H1 (cell line): Measurements from ENCODE around the gene GARNL3. TPM values are rescaled to one million over a fixed set of nuclear protein-coding genes. Genes with fewer than 3 reads are reported as not detected.

Experiments used
- polyA plus RNA-seq, 7 experiments: library from polyadenylated mRNA; depleted of rRNA in 3 of 7; stranded (reverse) in 5 of 7; unstranded in 2 of 7; fragments of >200 nt in 5 of 7; fragments of 200-250 nt in 2 of 7; gene quantifications; 1 replicate in 5 of 7; 2 replicates in 1 of 7; 4 replicates in 1 of 7; pipeline versions ENCODE4 v1.2.1 to v1.2.3, GENCODE V29; 2011 to 2013; ENCODE audit warnings: missing spikeins in 2 of 7, mixed read lengths in 2 of 7
- total RNA-seq: library from RNA; stranded (reverse); fragmentation: NEBNext Ultra II Directional; extraction: Animal tissue kit (Norgen Biotek cat#: 25700); gene quantifications from 2 replicates; pipeline ENCODE4 v1.2.1, GENCODE V29; 2021

GARNL3 gene
- total and polyA plus RNA-seq, 2 of the 8 experiments (the other 6 are each of a cell fraction or from before 2014, with no cell fraction given), result 6.5 to 18.3 TPM

Other genes with a start within 250 kb of the GARNL3 start
- gene ANGPTL2, start 142.1 kb upstream of the GARNL3 start, total RNA-seq, result 10.6 and 10.7 TPM in 2 replicates
- gene ANGPTL2, start 142.1 kb upstream of the GARNL3 start, polyA plus RNA-seq (2011; rRNA removed), result 5.9 and 9.0 TPM in 2 replicates
- 24.6 and 25.6 TPM in 2 replicates for gene SLC2A8, start 132.4 kb downstream of the GARNL3 start, total RNA-seq
- gene SLC2A8, start 132.4 kb downstream of the GARNL3 start, polyA plus RNA-seq (2011; rRNA removed), result 30.9 and 36.4 TPM in 2 replicates
- 7.4 and 7.6 TPM in 2 replicates for gene ZNF79, start 159.6 kb downstream of the GARNL3 start, total RNA-seq
- gene ZNF79, start 159.6 kb downstream of the GARNL3 start, polyA plus RNA-seq (2011; rRNA removed), result 2.4 and 2.7 TPM in 2 replicates
- 1,993 and 2,006 TPM in 2 replicates for gene RPL12, start 186.6 kb downstream of the GARNL3 start, total RNA-seq
- 4,427 and 4,892 TPM in 2 replicates for gene RPL12, start 186.6 kb downstream of the GARNL3 start, polyA plus RNA-seq (2011; rRNA removed)
- 18.3 and 18.8 TPM in 2 replicates for gene LRSAM1, start 186.7 kb downstream of the GARNL3 start, total RNA-seq
- gene LRSAM1, start 186.7 kb downstream of the GARNL3 start, polyA plus RNA-seq (2011; rRNA removed), result 9.7 and 16.2 TPM in 2 replicates